Uterus (tissue), 2 donors: ENCODE measurements around the gene RPS6KC1.

ENCODE experiments used
- CTCF ChIP-seq, 4 experiments: fragments of 200-600 bp in 2 of 4; fragments of 450-650 bp in 2 of 4; sonication (generic) in 2 of 4; IDR thresholded peaks; one replicate each; pipeline ENCODE4 v1.5.1; 2016 to 2019; ENCODE audit warnings: antibody characterized with exemption in 4 of 4, mild to moderate bottlenecking in 2 of 4, moderate library complexity in 1 of 4
- POLR2A ChIP-seq, 2 donors: fragments of 450-650 bp; IDR thresholded peaks; one replicate each; pipeline ENCODE4 v1.6.1; 2016; ENCODE audit warnings: antibody characterized with exemption in 2 of 2, mild to moderate bottlenecking in 1 of 2, moderate library complexity in 1 of 2

GRCh38 chr1:213051127-213051880 is at the start of gene RPS6KC1:
- TF ChIP-seq POLR2A (IDR thresholded peaks at IDR 0.05) (peak in 1 of 2 donors; percentile 22), CTCF (IDR thresholded peaks at IDR 0.05) (no peak)
